Ishikawa (cell line): ENCODE data around the gene EFHC1.

Source experiments
- CEBPB ChIP-seq: IDR thresholded peaks from 2 replicates; pipeline ENCODE4 v1.6.1; 2012
- CREB1 ChIP-seq: IDR thresholded peaks from 2 replicates; pipeline ENCODE4 v1.6.1; 2012; ENCODE audit warnings: low read depth
- EGR1 ChIP-seq: IDR thresholded peaks from 2 replicates; pipeline ENCODE4 v1.6.1; 2012
- EP300 ChIP-seq: IDR thresholded peaks from 2 replicates; pipeline ENCODE4 v1.6.1; 2012; ENCODE audit warnings: borderline replicate concordance
- FOXM1 ChIP-seq: IDR thresholded peaks from 2 replicates; pipeline ENCODE4 v1.6.1; 2012; ENCODE audit warnings: low read depth, borderline replicate concordance
- NFIC ChIP-seq: IDR thresholded peaks from 2 replicates; pipeline ENCODE4 v1.6.1; 2012
- RAD21 ChIP-seq: IDR thresholded peaks from 2 replicates; pipeline ENCODE4 v1.6.1; 2012; ENCODE audit warnings: low read depth
- TAF1 ChIP-seq: IDR thresholded peaks from 2 replicates; pipeline ENCODE4 v1.6.1; 2012; ENCODE audit warnings: low read depth, mild to moderate bottlenecking
- TCF12 ChIP-seq: IDR thresholded peaks from 2 replicates; pipeline ENCODE4 v1.6.1; 2012; ENCODE audit warnings: low read depth
- TEAD4 ChIP-seq: IDR thresholded peaks from 2 replicates; pipeline ENCODE4 v1.6.1; 2012
- YY1 ChIP-seq: IDR thresholded peaks from 2 replicates; pipeline ENCODE4 v1.6.1; 2012; ENCODE audit warnings: low read depth
- ZBTB7A ChIP-seq: IDR thresholded peaks from 2 replicates; pipeline ENCODE4 v1.6.1; 2012; ENCODE audit warnings: low read depth
- TF ChIP-seq, protein P1 (sequence below): IDR thresholded peaks from 2 replicates; pipeline ENCODE4 v1.6.1; 2012
- TF ChIP-seq, protein P2 (sequence below): IDR thresholded peaks from 2 replicates; pipeline ENCODE4 v1.6.1; 2012
- TF ChIP-seq, protein P3 (sequence below): IDR thresholded peaks from 2 replicates; pipeline ENCODE4 v1.6.1; 2012; ENCODE audit warnings: low read depth, mild to moderate bottlenecking

The EFHC1 gene

DNA sequence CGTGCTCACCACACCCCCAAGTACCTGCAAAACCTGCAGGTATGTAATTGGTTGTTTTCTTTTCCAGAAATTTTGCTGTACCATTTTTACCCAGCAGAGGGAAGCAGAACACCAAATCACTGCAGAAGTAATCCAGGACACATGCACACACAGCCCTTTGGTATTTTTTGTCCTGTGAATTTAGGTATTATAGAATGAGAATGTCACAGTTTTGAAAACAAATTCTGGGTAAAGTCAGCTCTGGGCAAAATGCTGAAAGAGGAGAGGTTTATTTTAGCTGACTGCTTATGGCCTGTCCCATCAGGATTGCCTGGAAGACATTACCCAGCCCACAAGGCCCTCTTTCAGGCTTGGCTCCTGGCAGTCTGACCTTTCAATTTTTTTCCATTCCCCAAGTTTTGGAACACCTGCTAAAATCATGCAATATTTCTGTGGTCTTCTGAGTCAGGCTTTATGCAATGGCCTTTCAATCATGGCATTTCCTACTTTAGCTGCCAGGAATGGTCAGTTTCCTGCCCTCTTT lies 3.5 kb upstream of the EFHC1 start:
- no peak for TF ChIP-seq EP300
- TF ChIP-seq TEAD4, result peak; percentile 37; the same call in 1 of the 2 replicates
- peak; percentile 95 for TF ChIP-seq RAD21
- TF ChIP-seq, protein P1, sequence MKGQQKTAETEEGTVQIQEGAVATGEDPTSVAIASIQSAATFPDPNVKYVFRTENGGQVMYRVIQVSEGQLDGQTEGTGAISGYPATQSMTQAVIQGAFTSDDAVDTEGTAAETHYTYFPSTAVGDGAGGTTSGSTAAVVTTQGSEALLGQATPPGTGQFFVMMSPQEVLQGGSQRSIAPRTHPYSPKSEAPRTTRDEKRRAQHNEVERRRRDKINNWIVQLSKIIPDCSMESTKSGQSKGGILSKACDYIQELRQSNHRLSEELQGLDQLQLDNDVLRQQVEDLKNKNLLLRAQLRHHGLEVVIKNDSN, result peak; percentile 61
- TF ChIP-seq EGR1, result no peak
- TF ChIP-seq YY1, result no peak
- TF ChIP-seq FOXM1, result 0 out of 2 replicates have a peak, but pooled peaks have one; percentile 28
- TF ChIP-seq, protein P2, sequence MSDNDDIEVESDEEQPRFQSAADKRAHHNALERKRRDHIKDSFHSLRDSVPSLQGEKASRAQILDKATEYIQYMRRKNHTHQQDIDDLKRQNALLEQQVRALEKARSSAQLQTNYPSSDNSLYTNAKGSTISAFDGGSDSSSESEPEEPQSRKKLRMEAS, result peak; percentile 61; the same call in 1 of the 2 replicates

DNA sequence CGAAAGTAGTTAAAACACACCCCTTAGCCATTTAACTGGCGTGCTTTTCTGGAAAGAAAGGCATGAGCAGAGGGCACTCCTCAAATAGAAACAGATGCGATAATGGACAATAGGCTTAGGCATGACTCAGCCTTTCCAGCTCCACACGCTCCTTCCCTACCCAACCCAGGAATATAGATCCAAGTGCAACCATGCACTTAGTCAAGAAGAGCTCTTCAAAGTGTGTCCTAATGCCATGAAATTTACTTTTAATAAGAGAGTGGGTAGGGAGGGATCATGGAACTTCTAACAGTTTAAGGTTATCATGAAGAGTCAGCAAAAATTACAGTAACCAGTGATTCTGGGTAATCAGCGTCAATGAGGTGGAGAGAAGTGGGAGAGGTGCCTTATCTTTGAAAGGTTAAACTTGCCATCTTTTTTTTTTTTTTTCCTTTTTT lies 2.4 kb upstream of the EFHC1 start:
- TF ChIP-seq TCF12 (peak; percentile 60; the same call in 1 of the 2 replicates), NFIC (no peak), YY1 (no peak), EP300 (peak; percentile 77; the same call in 1 of the 2 replicates)
- TF ChIP-seq, protein P2, result peak; percentile 46; the same call in 1 of the 2 replicates

DNA sequence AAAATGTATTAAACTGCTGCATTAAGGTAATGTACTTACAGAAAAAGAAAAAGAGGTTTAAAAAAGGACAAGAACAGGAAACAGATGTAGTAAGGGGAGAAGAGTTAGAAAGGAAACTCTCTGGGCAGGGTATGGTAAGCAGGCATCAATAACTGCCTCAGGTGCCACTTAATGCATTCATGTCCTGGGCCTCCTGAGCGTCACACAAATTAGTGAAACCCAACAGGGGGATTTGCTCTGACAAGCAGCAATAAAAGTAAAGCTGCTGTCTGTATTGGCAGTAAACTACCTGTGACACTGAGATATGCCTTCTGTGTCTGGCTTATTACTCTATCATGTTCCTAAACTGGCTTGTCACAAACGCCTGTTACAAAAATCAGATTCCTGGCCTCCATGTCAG lies 1.5 kb upstream of the EFHC1 start:
- TF ChIP-seq TEAD4 (no peak), FOXM1 (no peak), TAF1 (no peak), EGR1 (no peak), NFIC (no peak), CREB1 (no peak), ZBTB7A (no peak), CEBPB (no peak), TCF12 (no peak), RAD21 (no peak), EP300 (no peak)
- TF ChIP-seq, protein P3, sequence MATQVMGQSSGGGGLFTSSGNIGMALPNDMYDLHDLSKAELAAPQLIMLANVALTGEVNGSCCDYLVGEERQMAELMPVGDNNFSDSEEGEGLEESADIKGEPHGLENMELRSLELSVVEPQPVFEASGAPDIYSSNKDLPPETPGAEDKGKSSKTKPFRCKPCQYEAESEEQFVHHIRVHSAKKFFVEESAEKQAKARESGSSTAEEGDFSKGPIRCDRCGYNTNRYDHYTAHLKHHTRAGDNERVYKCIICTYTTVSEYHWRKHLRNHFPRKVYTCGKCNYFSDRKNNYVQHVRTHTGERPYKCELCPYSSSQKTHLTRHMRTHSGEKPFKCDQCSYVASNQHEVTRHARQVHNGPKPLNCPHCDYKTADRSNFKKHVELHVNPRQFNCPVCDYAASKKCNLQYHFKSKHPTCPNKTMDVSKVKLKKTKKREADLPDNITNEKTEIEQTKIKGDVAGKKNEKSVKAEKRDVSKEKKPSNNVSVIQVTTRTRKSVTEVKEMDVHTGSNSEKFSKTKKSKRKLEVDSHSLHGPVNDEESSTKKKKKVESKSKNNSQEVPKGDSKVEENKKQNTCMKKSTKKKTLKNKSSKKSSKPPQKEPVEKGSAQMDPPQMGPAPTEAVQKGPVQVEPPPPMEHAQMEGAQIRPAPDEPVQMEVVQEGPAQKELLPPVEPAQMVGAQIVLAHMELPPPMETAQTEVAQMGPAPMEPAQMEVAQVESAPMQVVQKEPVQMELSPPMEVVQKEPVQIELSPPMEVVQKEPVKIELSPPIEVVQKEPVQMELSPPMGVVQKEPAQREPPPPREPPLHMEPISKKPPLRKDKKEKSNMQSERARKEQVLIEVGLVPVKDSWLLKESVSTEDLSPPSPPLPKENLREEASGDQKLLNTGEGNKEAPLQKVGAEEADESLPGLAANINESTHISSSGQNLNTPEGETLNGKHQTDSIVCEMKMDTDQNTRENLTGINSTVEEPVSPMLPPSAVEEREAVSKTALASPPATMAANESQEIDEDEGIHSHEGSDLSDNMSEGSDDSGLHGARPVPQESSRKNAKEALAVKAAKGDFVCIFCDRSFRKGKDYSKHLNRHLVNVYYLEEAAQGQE, result no peak
- TF ChIP-seq, protein P2, result no peak
- TF ChIP-seq, protein P1, result no peak

DNA sequence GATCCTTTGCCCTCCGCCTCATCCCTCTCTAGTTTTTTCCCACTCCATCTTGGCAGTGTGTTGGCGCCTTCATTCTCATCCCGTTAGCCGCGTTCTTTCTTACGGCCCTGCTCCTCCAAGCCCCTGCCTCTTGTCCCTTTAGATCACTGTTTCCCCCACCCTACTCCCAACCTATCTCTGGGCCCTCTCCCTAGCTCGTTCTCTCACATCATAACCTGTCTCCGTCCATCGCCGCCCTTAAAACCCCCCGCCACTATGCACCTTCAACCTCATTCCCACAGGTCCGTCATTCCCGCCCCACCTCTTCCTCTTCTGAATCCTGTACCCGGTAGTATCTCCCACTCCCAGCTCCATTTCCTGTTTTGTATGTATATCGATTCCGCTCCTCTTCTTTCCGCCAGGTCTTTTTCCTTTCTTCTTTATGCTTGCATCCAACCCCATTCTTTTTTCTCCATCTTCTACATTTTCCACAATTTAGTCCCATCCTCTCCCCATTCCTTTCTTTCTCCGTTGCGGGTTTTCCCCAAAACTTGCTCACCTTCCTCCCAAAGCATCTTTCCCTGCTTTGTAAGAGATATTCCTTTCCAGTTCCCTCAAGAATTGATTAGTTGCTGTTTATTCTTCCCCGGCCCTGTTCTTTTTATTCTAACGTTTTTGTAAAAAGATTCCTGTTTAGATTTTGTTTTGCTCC lies 671 bp downstream of the EFHC1 start:
- TF ChIP-seq TCF12, result no peak
- no peak for TF ChIP-seq NFIC
- TF ChIP-seq ZBTB7A, result no peak
- no peak for TF ChIP-seq EP300
- no peak for TF ChIP-seq TEAD4
- no peak for TF ChIP-seq CREB1
- no peak for TF ChIP-seq FOXM1
- no peak for TF ChIP-seq EGR1
- TF ChIP-seq CEBPB, result no peak
- TF ChIP-seq, protein P3, result no peak
- TF ChIP-seq TAF1, result no peak
- no peak for TF ChIP-seq YY1
- TF ChIP-seq, protein P1, result no peak
- no peak for TF ChIP-seq RAD21
- TF ChIP-seq, protein P2, result no peak

DNA sequence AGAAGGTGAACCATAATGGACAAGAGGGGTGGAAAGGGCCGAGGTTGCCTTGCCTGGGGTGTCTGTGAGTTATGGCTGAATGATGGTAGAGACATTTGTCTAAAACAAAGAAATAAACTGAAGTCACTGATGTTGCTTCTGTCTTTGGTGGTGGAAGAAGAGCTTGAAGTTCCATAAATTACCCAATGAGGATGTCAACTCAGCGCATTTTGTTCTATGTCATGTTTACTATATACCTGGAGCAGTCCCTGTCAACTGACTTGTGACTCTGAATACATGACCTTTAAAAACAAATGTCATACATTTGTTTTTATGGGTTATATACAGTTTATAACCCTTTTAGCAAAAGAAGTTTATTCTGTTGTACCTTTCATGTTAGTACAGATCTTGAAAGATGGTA lies 2.0 kb downstream of the EFHC1 start:
- TF ChIP-seq YY1 (no peak), EGR1 (no peak), RAD21 (no peak), FOXM1 (no peak), TEAD4 (no peak), ZBTB7A (no peak), TAF1 (no peak), TCF12 (no peak), NFIC (no peak), EP300 (no peak), CEBPB (no peak), CREB1 (no peak)
- TF ChIP-seq, protein P1, result no peak
- TF ChIP-seq, protein P2, result no peak
- TF ChIP-seq, protein P3, result no peak
